Measurements from ENCODE around the gene SVEP1.

The SVEP1 gene

GRCh38 chr9:110317911-110318310 is 261.6 kb downstream of the SVEP1 start:
- DNase-seq (ENCODE audit: low read depth): no peak

DNA sequence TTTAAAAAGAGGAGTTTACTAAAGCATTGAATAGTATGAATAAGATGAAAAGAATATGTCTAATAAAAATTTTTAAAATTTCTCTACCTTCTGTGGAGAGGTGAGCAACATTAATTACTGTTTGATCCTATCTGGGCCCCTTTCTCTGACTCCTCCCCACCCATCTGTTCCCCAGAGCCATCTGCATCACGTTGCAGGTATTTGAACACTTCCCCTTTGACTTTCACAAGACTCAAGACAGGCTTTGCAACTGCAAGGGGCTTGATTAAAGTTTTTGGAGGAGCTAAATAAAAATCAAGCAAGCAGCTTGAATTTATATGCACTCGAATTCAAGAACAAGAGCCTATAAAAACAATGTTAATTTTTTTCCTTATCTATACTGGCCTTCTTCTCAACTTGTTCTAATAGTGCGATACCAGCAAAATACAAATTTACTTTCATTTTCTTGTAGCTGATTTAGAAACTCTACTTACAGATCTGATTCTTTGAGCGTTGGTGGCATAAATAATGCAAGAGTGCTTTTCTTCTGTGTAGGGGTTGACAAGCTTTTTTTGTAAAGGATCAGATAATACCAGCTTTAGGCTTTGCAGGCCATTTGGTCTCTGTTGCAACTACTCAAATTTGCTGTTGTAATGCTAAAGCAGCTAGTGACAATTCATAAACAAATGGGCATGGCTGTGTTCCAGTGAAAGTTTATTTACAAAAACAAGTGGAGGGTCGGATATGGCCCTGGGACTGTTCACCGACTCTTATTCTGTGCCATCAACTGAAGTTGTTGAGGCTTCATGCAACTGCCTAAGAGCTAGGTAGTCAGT is 263.1 kb downstream of the SVEP1 start:
- no peak for DNase-seq (ENCODE audit: low read depth)

Data from stimulated activated CD4-positive, alpha-beta T cell treated with anti-CD3 and anti-CD28 coated beads, Interleukin-2, amount 100 ng/mL, for 4 hours (primary cell).